Astrocyte (in vitro differentiated cells and primary cell): ENCODE data around the gene CHCHD3. TPM values are rescaled to one million over a fixed set of nuclear protein-coding genes. Genes with fewer than 3 reads are reported as not detected.

Source experiments
- DNase-seq: peaks from one replicate; pipeline ENCODE4 v3.0.0-alpha.2; 2010; ENCODE audit warnings: low read depth
- FAIRE-seq: peaks from 2 replicates; lab custom pipeline; 2011; peaks lifted over from hg19 to GRCh38; lab: Jason Lieb, UNC
- H2AFZ ChIP-seq: 2 replicates; pipeline ENCODE4 v1.6.0; 2012; ENCODE audit warnings: low read depth, low read length, inconsistent platforms
- H3K27ac ChIP-seq: 2 replicates; pipeline ENCODE4 v1.5.1; 2011; ENCODE audit warnings: low read depth, low read length, inconsistent platforms
- H3K27me3 ChIP-seq: 2 replicates; pipeline ENCODE4 v1.6.0; 2011; ENCODE audit warnings: low read length, inconsistent platforms; ENCODE audit not compliant: insufficient read depth
- H3K36me3 ChIP-seq: 2 replicates; pipeline ENCODE4 v1.5.1; 2011; ENCODE audit warnings: low read length, inconsistent platforms; ENCODE audit not compliant: insufficient read depth
- H3K4me1 ChIP-seq: 2 replicates; pipeline ENCODE4 v1.5.1; 2011; ENCODE audit warnings: low read length, inconsistent platforms; ENCODE audit not compliant: insufficient read depth
- H3K4me2 ChIP-seq: 2 replicates; pipeline ENCODE4 v1.6.0; 2012; ENCODE audit warnings: low read length, inconsistent platforms
- H3K4me3 ChIP-seq: 2 replicates; pipeline ENCODE4 v1.5.1; 2011; ENCODE audit warnings: low read depth, mild to moderate bottlenecking, low read length, inconsistent platforms; ENCODE audit not compliant: insufficient read depth
- H3K79me2 ChIP-seq: 2 replicates; pipeline ENCODE4 v1.6.0; 2012; ENCODE audit warnings: mild to moderate bottlenecking, low read length, inconsistent platforms; ENCODE audit not compliant: insufficient read depth
- H3K9ac ChIP-seq: 2 replicates; pipeline ENCODE4 v1.6.0; 2012; ENCODE audit warnings: mild to moderate bottlenecking, low read length, inconsistent platforms
- H3K9me3 ChIP-seq: 2 replicates; pipeline ENCODE4 v1.5.1; 2012; ENCODE audit warnings: low read depth, mild to moderate bottlenecking, low read length, inconsistent platforms; ENCODE audit not compliant: insufficient read depth
- H4K20me1 ChIP-seq: 2 replicates; pipeline ENCODE4 v1.6.0; 2012; ENCODE audit warnings: low read length, inconsistent platforms; ENCODE audit not compliant: insufficient read depth
- H3K27ac Mint-ChIP-seq: one replicate; pipeline ENCODE4 v1.8.0; 2021; ENCODE audit warnings: mild to moderate bottlenecking, mixed read lengths; ENCODE audit not compliant: unreplicated experiment
- H3K27me3 Mint-ChIP-seq: one replicate; pipeline ENCODE4 v1.8.0; 2021; ENCODE audit warnings: low read depth, mixed read lengths; ENCODE audit not compliant: unreplicated experiment
- H3K36me3 Mint-ChIP-seq: one replicate; pipeline ENCODE4 v1.8.0; 2021; ENCODE audit warnings: low read depth, mixed read lengths; ENCODE audit not compliant: unreplicated experiment
- H3K4me1 Mint-ChIP-seq: one replicate; pipeline ENCODE4 v1.8.0; 2021; ENCODE audit warnings: low read depth, mixed read lengths; ENCODE audit not compliant: unreplicated experiment
- H3K4me3 Mint-ChIP-seq: one replicate; pipeline ENCODE4 v1.8.0; 2021; ENCODE audit warnings: mild to moderate bottlenecking, moderate library complexity, mixed read lengths; ENCODE audit not compliant: unreplicated experiment
- H3K9me3 Mint-ChIP-seq: one replicate; pipeline ENCODE4 v1.8.0; 2021; ENCODE audit warnings: mild to moderate bottlenecking, mixed read lengths; ENCODE audit not compliant: unreplicated experiment
- EZH2 ChIP-seq: IDR thresholded peaks from 2 replicates; pipeline ENCODE4 v1.6.1; 2012; ENCODE audit warnings: mild to moderate bottlenecking, low read length, inconsistent platforms; ENCODE audit not compliant: insufficient read depth
- total RNA-seq: library from RNA; stranded (reverse); gene quantifications from 2 replicates; pipeline ENCODE4 v1.2.1, GENCODE V29; 2021
- TF ChIP-seq, protein P1 (sequence below): IDR thresholded peaks from 2 replicates; pipeline ENCODE4 v1.5.1; 2011; ENCODE audit warnings: low read depth, mild to moderate bottlenecking, inconsistent platforms, low read length, moderate library complexity; ENCODE audit not compliant: insufficient read depth

The CHCHD3 gene
- total RNA-seq, 1 donor from 2014 or later: 63.1 TPM

DNA sequence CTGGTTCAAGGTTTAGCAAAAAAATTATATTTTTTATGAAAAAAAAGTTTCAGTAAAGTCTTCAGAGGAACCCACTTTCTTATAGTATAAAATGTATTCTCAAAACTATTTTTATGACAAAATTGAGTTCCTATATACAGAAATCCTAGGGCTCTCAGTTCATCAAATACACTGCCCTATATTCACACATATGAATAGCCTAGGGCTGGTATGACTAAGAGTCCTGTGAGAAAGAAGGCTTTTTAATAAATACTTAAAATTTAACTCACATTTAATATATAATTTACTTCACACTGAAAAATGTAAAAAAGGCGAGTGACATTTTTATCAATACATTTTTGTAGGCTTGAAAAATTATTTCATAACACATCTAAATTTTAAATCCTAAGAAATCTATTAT, 16.6 kb downstream of the CHCHD3 start:
- Mint-ChIP-seq H3K4me3 (no peak overlapping the region), H3K27me3 (no peaks in the 10 kb centered on the region), H3K4me1 (no peaks in the 10 kb centered on the region), H3K27ac (no peak overlapping the region), H3K36me3 (peaks cover 9% of the 10 kb centered on the region), H3K9me3 (no peaks in the 10 kb centered on the region)
- H4K20me1 ChIP-seq: peaks cover 47% of the 10 kb centered on the region
- no peak overlapping the region for H3K4me3 ChIP-seq
- FAIRE-seq (no peak), DNase-seq (no peak)
- no peak overlapping the region for H3K27ac ChIP-seq
- H3K9me3 ChIP-seq: no peaks in the 10 kb centered on the region
- no peaks in the 10 kb centered on the region for H3K27me3 ChIP-seq
- no peaks in the 10 kb centered on the region for H3K4me1 ChIP-seq
- H3K36me3 ChIP-seq: no peaks in the 10 kb centered on the region
- no peak for TF ChIP-seq EZH2
- TF ChIP-seq, protein P1, sequence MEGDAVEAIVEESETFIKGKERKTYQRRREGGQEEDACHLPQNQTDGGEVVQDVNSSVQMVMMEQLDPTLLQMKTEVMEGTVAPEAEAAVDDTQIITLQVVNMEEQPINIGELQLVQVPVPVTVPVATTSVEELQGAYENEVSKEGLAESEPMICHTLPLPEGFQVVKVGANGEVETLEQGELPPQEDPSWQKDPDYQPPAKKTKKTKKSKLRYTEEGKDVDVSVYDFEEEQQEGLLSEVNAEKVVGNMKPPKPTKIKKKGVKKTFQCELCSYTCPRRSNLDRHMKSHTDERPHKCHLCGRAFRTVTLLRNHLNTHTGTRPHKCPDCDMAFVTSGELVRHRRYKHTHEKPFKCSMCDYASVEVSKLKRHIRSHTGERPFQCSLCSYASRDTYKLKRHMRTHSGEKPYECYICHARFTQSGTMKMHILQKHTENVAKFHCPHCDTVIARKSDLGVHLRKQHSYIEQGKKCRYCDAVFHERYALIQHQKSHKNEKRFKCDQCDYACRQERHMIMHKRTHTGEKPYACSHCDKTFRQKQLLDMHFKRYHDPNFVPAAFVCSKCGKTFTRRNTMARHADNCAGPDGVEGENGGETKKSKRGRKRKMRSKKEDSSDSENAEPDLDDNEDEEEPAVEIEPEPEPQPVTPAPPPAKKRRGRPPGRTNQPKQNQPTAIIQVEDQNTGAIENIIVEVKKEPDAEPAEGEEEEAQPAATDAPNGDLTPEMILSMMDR: no peak
- H3K4me2 ChIP-seq: no peak overlapping the region
- peaks cover 35% of the 10 kb centered on the region for H3K79me2 ChIP-seq
- H3K9ac ChIP-seq: no peak overlapping the region
- no peak overlapping the region for H2AFZ ChIP-seq

GRCh38 chr7:133064082-133064820, 17.6 kb downstream of the CHCHD3 start:
- Histone ChIP-seq H3K79me2 (peaks cover 42% of the 10 kb centered on the region), H3K9ac (no peak overlapping the region)
- no peaks in the 10 kb centered on the region for H3K4me1 Mint-ChIP-seq

More at GRCh38 chr7:133064082-133064820, 17.6 kb downstream of the CHCHD3 start:
- Histone ChIP-seq H3K4me2 (no peak overlapping the region), H3K36me3 (no peaks in the 10 kb centered on the region), H3K4me1 (no peaks in the 10 kb centered on the region), H4K20me1 (peaks cover 56% of the 10 kb centered on the region), H3K27ac (no peak overlapping the region), H3K9me3 (no peaks in the 10 kb centered on the region), H3K4me3 (no peak overlapping the region), H2AFZ (no peak overlapping the region), H3K27me3 (no peaks in the 10 kb centered on the region)
- no peaks in the 10 kb centered on the region for H3K9me3 Mint-ChIP-seq
- H3K27ac Mint-ChIP-seq: no peak overlapping the region
- H3K4me3 Mint-ChIP-seq: no peak overlapping the region
- TF ChIP-seq, protein P1: no peak
- TF ChIP-seq EZH2: no peak
- peaks cover 17% of the 10 kb centered on the region for H3K36me3 Mint-ChIP-seq
- FAIRE-seq: no peak
- H3K27me3 Mint-ChIP-seq: no peaks in the 10 kb centered on the region
- no peak for DNase-seq
